SU-DHL-6 (cell line): ENCODE results near the gene DMD.

Source experiments
- EZH2phosphoT487 ChIP-seq: fragments of 200-600 bp; sonication (generic), shearing (Covaris generic); conservative IDR thresholded peaks from 2 replicates; pipeline ENCODE4 v1.6.1; 2018; ENCODE audit warnings: mild to moderate bottlenecking, antibody characterized with exemption, low read length, moderate library complexity, mixed read lengths
- TF ChIP-seq, protein P1 (sequence below): fragments of 200-600 bp; sonication (generic); IDR thresholded peaks from one replicate; pipeline ENCODE4 v1.5.1; 2017; ENCODE audit warnings: antibody characterized with exemption, mild to moderate bottlenecking, low read length, moderate library complexity; ENCODE audit not compliant: insufficient read depth, poor library complexity, severe bottlenecking

DNA sequence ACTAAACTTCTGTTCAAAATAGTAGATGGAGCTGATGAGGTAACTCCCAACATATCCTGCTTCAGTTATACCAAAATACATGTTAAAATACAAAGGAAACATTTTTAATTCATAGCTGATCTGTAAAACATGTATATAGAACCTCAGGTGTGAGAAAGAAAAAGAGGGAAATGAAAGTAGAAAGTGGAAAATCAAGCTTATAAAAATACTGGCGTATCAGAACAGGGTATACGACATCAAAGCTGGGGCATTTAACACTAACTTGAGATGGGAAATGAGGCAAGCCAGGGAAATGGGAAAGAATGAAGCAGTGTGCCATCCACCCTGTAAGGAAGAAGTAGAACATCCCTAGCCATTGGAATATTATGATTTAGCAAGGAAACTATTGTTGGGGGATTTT is 767.5 kb downstream of the DMD start:
- TF ChIP-seq, protein P1, sequence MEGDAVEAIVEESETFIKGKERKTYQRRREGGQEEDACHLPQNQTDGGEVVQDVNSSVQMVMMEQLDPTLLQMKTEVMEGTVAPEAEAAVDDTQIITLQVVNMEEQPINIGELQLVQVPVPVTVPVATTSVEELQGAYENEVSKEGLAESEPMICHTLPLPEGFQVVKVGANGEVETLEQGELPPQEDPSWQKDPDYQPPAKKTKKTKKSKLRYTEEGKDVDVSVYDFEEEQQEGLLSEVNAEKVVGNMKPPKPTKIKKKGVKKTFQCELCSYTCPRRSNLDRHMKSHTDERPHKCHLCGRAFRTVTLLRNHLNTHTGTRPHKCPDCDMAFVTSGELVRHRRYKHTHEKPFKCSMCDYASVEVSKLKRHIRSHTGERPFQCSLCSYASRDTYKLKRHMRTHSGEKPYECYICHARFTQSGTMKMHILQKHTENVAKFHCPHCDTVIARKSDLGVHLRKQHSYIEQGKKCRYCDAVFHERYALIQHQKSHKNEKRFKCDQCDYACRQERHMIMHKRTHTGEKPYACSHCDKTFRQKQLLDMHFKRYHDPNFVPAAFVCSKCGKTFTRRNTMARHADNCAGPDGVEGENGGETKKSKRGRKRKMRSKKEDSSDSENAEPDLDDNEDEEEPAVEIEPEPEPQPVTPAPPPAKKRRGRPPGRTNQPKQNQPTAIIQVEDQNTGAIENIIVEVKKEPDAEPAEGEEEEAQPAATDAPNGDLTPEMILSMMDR: no peak
- TF ChIP-seq EZH2phosphoT487: no peak
